ENCODE results near the gene LIMA1. TPM values are rescaled to one million over a fixed set of nuclear protein-coding genes. Genes with fewer than 3 reads are reported as not detected.
A peak's percentile ranks its signal among the peaks of the same experiment; 100 is the strongest.
"Not testable (repeated sequence)": the region's sequence is repeated elsewhere in the genome, so short reads cannot be mapped to it uniquely, and the experiment has no call there.

Gene LIMA1
- total RNA-seq, 1 donor from 2014 or later, result 53.9 TPM

DNA sequence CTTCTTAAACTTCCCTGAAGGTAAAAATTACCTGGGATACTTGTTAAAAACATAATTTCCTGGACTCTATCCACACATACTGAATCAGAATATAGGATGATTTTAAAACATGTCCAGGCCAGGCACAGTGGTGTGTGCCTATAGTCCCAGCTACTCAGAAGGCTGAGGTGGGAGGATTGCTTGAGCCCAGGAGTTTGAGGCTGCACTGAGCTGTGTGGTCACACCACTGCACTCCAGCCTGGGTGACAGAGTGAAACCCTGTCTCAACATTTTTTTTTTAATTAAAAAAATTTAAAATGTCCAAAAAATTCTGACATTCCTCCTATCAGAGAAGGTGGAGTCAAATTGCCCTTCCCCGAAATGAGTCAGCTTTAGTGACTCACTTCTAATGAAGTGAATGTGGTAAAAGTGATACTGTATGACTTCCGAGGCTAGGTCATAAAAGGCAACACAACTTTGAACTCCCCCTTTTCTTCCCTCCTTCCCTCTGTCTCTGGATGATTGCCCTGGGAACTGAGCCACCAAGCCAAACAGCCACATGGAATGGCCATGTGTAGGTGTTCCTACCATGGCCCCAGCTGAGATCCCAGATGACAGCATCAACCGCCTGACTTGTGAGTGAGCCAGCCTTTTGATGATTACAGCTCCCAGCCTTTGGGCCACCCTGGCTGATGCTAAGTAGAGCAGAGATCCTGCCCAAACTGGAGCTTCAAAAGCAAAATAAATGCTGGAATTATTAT is 36.3 kb downstream of the LIMA1 start:
- ATAC-seq, result peak; percentile 88

DNA sequence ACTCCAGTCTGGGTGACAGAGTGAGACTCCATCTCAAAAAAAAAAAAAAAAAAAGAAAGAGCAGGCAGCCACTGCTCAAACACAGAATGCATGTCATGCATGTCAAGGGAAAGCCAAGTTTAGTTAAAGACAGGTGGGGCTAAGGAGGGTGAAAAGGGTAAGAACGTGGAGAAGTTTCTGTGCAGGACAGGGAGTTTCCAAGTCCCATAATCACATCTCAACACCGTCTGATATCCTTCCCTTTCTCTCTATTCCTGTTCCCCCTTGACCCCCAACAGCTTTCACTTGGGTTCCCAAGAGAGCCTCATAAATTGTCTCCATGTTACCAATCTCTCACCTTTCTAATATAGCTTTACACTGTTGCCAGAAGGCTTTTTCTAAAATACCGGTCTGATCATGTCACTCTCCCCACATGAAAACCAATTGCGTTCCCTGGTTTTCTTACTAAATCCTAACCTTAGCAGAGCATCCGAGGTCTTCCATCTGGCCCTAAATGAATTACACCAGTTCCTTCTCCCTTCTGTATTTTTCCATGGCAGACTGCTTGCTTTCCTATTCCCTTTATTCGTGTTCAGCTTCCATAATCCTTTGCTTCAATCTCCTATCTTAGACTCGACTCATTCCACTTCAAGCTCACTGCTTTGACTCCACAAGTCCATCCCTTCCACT is 37.0 kb downstream of the LIMA1 start:
- peak; percentile 58 for ATAC-seq

DNA sequence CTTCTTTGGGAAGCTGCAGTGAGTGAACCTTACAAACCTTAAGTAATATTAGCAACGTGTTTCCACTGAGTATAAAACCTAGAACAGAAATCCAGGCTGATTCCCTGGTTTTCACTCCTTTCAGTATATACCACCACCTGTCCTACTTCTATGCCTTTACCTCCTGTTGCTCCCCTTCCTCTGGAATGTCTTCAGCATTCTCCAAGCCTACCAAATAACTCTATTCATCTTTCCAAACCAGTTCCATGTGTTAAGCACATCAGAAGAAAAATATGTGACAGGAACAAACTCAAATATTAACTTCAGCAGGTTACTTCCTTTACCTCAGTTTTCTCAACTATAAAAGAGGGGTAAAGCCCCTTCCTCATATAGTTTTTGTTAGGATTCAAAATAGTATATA is 39.8 kb downstream of the LIMA1 start:
- ATAC-seq, result no peak

DNA sequence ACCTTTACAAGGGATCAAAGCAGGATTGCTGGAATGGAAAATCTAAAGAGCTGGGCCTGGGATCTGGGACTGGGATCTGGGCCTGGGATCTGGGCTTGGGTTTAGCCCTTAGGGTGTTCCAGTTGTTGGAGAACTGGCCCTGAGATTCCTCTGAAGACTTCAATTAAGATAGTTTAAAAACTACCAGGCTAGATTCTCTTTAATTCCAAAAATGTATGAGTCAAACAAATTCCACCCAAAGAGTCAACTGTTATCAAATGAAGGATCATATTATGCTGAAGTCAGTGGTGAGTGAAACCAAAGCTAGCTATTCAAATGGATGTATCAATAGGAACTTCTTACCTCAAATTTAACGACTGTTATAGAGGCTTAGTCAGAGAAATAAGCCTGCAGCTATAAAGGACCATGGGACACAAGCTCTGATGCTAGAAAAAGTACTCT is 40.5 kb downstream of the LIMA1 start:
- ATAC-seq, result no peak

DNA sequence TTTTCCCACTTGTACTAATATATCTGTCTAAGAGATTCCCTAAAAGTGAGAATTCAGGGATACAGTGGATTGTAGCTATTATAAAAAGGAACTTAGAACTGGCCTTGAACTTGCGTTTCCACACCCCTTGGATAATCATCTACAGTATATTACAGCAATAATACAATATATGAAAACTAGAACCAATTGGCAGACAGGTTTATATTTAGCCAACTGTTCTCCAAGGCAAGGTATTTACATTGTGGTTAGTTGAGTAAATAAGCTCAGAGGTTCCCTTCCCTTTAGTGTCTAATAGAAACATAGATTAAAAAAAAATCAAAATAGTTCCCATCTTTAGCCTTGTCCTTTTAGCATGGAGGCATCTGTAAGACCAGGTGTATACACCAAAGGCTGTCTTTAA is 42.1 kb downstream of the LIMA1 start:
- ATAC-seq, result no peak

DNA sequence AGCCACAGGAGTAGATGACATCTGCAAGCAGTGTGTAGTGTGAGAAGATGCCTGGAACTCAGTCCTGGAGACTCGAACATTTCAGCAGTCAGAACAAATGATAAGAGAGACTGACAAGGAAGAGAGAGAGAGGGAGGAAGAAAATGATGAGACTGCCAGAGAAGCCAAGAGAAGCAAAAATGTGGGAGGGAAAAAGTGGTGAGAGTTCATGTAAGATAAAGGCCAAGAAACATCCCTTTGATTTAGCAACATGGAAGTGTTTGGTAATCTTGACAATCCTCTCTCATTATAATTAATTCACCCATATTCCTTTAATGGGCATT is 42.6 kb downstream of the LIMA1 start:
- no peak for ATAC-seq

DNA sequence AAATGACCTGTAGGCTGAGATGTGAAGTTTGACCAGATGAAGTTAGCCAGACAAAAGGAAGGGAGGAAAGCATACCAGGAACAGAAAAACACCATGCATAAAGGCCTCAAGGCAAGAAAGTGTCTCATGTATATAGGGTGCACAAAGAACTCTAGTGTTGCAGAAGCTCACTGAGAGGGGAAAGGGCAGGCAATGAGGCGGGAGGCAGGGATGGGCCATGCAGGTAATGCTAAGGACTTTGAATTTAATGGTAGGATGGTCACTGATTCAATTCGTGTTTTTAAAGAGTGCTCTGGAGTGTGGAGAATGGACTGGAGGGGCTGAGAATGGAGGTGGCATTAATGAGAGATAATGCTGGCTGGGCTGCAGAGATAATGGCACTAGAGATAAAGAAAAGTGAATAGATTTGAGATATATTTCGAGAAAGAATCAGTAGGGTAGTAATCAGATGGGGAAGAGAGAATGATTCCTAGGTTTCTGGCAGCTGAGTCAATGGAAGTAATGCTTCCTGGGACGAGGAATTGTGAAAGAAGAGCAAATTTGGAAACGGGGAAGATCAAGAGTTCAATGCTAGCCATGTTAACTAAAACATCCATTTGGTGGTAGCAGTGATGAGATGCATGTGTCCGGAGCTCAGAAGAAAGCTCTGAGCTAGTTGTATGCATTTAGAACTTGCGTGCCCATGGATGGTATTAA is 43.1 kb downstream of the LIMA1 start:
- no peak for ATAC-seq

DNA sequence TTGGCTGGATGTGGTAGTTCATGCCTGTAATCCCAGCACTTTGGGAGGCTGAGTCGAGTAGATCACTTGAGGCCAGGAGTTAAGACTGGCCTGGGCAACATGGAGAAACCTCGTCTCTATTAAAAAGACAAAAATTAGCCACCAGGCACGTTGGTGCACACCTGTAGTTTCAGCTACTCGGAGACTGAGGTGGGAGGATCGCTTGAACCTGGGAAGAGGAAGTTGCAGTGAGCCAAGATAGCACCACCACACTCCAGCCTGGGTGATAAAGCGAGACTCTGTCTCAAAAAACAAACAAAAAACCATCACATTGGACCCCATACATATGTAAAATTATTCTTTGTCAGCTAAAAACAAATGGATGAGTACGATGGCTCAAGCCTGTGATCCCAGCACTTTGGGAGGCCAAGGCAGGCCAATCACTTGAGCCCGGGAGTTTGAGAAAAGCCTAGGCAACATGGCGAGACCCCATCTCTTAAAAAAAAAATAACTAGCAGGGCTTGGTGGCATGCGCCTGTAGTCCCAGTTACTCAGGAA is 43.9 kb downstream of the LIMA1 start:
- ATAC-seq, result no peak

DNA sequence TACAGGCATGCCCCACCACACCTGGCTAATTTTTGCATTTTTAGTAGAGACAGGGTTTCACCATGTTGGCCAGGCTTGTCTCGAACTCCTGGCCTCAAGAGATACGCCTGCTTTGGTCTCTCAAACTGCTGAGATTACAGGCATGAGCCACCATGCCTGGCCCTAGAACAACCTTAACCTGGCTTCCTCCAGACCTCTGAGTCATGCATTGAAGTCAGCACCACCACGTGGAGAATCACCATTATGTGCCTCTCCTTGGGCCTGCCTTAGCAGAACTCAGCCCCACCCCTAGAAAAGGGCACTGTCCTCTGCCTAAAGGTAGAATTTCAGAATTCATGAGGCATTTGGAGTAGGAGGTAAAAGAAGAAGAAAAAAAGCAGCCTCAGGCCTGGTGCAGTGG is 49.0 kb downstream of the LIMA1 start:
- peak; percentile 100 for ATAC-seq

DNA sequence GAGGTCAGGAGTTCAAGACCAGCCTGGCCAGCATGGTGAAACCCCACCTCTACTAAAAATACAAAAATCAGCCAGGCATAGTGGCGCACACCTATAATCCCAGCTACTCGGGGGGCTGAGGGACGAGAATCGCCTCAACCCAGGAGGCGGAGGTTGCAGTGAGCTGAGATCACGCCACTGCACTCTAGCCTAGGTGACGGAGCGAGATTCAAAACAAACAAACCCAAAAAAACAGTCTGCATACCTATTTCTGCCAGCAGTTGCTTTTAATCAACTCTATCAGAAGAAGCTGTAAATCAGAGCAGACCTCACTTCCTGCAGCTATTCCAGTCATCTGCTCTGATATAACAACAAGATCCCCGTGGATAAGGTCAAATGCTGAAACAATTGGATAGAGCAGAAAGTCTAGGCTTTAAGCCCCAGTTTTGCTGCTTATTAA is 50.5 kb downstream of the LIMA1 start:
- no peak for ATAC-seq

DNA sequence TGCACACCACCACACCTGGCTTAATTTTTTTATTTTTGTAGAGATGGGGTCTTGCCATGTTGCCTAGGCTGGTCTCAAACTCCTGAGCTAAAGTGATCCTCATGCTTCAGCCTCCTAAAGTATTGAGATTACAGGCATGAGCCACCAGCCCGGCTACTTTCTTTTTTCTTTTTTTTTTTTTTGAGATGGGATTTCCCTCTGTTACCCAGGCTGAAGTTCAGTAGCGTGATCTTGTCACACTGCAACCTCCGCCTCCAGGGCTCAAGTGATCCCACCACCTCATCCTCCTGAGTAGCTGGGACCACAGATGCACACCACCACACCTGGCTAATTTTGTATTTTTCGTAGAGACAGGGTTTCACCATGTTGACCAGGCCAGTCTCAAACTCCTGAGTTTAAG is 51.1 kb downstream of the LIMA1 start:
- ATAC-seq, result no peak

DNA sequence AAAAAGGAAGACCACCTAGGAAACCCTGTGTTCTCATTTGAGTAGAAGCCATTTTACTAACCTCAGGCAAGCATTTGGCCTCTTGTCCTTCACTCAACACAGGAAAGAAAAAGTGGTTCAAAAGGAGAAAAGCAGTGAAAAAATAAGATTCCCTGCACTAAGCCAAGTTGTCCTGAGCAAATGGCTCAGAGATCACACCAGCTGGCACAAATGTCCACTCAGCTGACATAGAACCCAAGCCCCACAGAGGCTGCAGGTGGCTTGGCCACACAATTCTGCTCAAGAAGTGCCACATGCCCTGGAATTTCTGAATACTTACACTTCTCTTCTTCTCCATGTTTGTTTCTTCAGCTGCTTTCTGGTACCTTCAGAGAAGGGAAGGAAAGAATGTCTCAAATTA is 52.0 kb downstream of the LIMA1 start:
- ATAC-seq, result no peak

DNA sequence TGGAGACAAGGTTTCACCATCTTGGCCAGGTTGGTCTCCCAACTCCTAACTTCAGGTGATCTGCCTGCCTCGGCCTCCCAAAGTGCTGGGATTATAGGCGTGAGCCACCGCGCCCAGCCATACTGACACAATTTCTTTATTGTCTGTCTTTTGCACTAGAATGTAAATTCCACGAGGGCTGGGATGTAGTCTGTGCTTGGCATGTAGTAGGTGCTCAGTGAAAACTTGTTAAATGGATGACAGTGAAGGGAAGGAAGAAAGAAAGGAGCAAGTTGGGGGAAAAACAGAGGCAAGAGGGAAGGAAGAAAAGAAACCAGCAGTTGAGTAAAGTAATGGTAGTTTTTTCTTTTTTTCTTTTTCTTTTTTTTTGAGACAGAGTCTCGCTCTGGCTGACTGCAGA is 53.1 kb downstream of the LIMA1 start:
- no peak for ATAC-seq

DNA sequence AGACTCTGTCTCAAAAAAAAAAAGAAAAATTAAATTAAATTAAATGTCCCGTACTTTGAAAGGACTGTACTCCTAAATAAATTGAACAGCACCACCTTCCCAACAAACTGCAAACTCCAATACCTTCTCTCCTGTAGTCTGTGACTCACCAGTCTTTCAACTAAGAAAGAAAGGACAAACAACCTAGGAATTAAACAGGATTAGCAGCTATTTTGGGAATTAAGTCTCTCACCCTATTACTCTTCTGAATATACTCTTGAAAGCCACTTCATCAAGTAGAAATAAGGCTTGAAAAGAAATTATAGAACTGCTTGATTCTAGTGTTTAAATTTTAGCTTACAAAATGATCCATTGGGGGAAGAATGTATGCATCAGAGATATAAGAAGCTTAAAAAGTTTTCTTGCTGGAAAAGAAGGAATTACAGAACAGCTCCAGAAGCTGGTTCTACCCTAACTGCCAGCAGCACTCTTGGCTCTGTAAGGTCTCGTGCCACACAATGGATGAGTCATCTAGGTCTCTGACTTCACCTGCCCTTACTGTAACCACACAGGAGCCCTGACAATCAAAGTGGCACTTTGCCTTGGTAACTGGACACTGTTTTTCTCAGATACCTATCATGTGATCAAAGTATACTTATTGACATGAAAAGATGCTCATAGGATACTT is 59.2 kb downstream of the LIMA1 start:
- peak; percentile 82 for ATAC-seq

DNA sequence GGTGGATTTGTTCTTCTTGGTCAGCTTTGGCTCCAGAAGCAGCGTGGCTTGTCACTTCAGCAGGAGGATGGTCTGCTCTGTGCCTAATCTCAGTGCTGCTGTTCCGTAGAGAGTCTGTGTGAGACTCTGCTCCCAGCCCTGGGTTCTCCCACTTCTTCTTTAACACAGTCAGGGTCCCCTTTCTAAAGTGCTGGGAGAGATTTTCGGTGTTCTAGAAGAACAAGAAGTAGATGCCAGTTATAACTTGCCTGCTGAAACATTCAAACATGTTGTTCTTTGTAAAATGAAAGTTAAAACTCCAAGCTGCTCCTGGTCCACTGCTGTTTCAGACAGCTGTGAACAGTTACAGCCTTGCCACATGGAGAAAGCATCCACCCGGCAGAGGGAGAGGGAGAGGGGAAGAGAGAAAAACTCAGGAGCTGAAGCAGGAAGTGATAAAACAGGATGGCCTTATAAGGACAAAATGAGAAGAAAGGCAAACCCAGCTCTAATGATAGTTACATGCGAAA is 61.0 kb downstream of the LIMA1 start:
- peak; percentile 35 for ATAC-seq

DNA sequence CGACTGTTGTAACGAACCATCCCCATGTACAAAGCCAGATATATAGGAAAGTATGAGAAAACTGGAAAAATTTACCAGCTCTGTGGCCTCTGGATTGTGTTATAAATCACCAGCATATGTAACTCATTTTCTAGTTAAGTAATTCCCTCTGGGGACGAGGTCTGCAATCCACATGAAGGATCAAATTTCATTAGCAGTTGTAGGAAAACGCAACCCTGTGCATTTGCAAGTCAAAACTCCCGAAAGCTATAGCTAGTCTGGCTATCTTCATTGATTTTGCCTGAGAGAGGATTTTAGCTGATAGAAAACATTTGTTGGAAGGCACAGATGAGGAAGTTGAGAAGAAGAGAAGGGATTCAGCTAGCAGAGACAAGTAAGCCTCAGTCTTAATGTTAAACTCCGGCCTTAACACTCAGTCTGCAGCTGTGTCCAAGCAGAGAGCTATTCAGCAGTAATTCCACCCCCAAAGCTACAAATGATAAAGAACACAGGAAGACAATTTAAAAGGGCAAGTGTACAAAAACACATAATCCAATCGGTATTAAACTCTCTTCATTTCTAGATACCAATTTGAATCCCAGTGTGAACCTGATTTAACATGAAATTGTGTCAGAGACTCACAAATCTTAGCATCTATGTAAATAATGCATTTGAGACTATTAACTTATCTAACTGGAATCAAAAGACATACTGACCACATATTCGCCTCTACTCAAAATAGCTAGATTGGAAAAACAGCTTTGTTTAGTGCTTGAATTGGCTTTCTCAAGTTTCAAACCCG is 61.9 kb downstream of the LIMA1 start:
- ATAC-seq, result no peak

DNA sequence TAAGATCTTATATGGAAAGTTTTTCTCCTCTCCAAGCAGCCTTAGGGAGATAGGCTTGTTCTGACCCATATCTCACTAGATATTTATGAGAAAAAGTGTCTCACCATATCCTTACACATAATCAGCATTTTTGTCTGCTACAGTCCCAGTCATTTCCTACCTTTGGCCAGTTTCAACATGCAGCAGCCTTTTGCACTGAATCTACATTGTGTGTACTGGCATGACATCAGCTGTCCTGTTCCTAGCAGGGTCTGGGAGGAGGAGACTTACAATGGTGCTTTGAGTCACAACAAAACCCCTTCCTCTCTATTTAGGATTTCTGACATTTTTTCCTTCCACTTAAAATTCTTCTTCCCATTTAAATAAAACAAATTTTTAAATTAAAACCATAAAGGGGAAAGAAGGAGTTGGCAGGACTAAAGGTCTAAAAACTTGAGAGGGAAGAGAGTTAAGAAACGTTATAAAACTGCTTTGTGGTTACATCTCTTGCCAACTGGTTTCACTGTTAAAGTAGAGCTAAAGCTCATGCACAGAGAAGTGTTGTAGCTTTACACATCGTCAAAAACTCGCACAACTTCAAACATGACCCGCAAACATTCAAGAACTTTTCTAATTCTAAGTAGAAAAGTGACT is 62.8 kb downstream of the LIMA1 start:
- peak; percentile 82 for ATAC-seq

DNA sequence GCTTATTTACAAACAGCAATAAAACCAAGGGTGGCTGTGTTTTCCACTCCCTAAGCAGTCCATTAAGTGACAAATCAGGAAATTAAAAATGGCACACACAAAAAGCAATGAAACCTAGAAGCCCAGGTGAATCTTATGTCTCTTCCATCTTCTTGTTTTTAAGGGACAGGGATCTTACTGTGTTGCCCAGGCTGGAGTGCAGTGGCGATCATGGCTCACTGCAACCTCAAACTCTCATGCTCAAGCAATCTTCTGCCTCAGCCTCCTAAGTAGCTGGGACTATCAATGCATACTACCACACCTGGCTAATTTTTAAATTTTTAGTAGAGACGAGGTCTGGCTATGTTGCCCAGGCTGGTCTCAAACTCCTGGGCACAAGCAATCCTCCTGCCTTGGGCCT is 63.8 kb downstream of the LIMA1 start:
- no peak for ATAC-seq

DNA sequence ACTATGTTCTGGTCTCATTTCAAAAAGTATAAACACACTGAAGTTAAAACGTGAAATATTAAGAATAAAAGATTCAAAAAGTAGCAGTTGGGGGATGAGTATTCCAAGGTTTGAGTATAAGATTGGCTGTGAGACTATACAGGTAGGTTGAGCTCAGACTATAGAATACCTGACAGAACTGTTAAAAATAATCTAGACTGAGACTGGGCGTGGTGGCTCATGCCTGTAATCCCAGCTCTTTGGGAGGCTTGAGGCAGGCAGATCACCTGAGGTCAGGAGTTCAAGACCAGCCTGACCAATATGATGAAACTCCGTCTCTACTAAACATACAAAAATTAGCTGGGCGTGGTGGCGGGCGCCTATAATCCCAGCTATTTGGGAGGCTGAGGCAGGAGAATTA is 64.3 kb downstream of the LIMA1 start:
- not testable (repeated sequence) for ATAC-seq

DNA sequence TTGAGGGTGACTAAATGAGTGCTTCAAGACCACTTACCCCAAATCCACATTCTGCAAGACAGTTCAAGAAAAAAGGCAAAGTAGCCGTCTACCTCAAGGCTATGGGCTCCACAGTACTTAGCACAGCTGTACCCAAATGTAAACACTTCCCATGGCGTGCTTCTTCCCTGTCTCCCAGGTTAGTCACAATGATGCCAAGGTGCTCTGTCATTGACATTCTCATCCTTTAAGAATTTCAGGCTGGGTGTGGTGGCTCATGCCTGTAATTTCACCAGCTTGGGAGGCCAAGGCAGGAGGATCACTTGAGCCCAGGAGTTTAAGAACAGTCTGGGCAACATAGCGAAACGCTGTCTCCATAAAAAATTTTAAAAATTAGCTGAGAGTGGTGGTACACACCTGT is 64.9 kb downstream of the LIMA1 start:
- ATAC-seq, result peak; percentile 37

DNA sequence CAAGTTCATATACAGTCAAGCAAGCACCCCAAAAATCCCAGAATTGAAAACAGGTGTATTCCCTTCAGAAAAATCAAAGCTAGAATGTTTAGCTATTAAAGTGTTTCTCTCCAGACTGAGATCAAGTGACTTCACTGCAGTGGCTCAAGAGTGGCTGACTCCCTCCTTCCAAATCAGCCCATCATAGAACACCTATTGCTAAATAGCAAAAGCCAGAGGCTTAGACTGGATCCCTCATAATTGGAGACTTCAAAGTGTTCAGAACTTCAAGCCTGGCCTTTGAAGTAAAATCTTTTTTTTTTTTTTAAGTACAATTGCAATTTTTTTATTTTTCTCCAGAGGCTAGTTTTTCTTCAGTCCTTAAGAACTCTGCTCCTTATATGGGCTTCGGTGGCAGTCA is 66.1 kb downstream of the LIMA1 start:
- no peak for ATAC-seq

DNA sequence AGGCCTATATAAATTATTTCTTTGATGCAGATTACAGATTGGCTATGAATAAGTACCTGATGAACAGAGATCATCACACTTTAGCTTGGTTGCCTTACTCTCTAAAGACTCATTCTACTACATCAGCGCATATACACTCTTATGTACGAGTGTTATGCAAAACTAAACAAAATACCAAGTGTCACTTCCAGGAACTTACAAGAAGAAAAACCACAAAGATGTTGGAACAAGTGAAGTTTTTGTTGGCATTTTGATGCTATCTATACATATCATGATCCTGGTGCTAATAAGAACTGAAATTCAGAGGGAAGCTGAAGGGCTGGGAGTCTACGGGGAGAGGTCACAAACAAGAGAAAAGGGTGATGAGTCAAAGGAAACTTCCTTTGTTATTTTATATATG is 68.3 kb downstream of the LIMA1 start:
- ATAC-seq, result no peak
